Erythroblast (primary cell): ENCODE data around the gene CDKN2A.

ENCODE experiments used
- DNase-seq, 2 experiments: peaks; one replicate each; lab custom pipeline; 2025; lab: John Stamatoyannopoulos, UW
- GATA1 ChIP-seq: IDR thresholded peaks from 2 replicates; pipeline ENCODE4 v1.6.1; 2011; ENCODE audit warnings: low read depth, mild to moderate bottlenecking, control low read depth, low read length, moderate library complexity
- POLR2A ChIP-seq: IDR thresholded peaks from 2 replicates; pipeline ENCODE4 v1.6.1; 2011; ENCODE audit warnings: mild to moderate bottlenecking, low read length

The CDKN2A gene

DNA sequence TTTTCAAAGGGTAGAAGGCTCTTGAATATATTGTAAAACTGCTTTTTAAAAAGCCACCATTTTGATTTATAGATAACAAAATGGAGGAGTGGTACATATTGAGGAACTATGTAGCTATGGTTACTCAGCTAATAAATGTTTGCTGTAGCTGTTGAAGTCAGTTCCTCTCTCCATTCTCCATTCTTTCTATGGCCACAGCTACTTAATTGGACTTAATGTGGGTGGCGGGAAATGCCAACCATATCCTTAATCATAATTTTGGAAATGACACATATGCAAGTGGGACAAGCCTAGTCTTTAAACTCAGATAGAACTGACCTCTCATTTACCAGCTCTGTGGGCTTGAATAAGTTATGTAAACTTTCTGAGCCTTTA, 10.6 kb downstream of the CDKN2A start:
- no peak for TF ChIP-seq GATA1
- no peak for TF ChIP-seq POLR2A
- no peak for DNase-seq

DNA sequence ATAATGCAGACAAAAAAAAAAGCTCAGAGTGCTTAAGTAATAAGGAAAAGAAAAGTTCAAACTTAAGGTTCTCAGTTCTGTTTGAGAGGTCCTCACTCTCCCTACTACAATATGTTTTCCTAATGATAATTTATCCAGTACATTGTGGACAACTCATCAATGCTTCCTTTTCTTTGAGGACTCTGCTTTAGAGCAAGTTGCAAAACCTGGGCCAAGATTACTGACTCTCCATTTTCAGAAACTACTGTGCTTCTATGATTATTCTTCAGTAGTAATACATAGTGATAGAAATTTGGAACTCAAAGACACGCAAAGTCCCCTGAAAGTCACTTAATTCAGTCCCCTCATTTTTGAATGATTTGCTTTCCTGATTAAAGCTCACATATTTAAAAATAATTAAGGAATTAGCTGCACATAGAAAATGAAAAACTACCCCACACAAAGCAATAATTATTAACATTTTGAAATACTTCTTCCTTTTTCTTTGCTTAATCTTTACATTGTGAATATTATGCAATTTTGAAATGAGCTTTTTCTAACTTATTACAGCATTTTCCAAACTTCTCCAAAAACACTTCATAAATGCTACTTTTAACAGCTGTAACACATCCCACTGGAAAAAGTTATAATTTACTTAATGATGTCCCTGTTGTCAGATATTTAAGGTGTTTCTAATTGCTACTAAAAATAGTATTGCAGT, 11.2 kb downstream of the CDKN2A start:
- no peak for TF ChIP-seq GATA1
- TF ChIP-seq POLR2A, result no peak
- DNase-seq, result no peak

DNA sequence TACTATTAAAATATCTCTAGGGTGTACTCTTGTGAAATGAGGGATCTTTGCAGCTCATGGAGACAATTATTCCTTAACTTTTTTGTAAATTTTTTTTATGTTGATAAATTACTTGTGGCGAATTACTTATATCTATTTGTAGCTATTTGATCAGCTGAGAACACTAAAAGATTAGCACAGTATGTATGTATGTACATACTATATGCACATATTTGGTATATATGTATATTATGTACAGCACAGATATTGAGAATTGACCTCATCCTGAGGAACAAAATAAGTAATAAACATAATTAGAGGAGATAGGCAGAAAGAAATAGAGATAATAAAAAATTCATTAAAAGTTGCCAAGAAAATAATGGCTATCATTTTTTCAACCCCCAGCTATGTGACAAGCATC, 11.8 kb downstream of the CDKN2A start:
- no peak for DNase-seq

DNA sequence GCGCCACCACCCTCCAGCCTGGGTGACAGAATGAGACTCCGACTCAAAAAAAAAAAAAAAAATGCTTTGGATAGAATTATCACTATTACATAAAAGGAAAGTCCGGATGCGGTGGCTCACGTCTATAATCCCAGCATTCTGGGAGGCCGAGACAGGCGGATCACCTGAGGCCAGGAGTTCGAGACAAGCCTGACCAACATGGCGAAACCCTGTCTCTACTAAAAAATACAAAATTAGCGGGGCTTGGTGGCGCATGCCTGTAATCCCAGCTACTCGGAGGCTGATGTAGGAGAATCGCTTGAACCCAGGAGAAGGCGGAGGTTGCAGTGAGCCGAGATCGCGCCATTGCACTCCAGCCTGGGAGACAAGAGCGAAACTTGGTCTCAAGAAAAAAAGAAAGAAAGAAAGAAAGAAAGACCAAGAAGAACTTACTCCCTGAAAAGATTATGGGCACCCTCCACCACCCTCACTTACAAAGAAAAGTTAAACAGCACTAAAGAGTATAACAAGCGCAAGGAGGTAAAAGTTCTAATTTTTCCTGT, 17.8 kb downstream of the CDKN2A start:
- no peak for DNase-seq
- TF ChIP-seq POLR2A, result no peak
- no peak for TF ChIP-seq GATA1

More for the DNA sequence above, 11.8 kb downstream of the CDKN2A start:
- no peak for TF ChIP-seq GATA1
- TF ChIP-seq POLR2A, result no peak

DNA sequence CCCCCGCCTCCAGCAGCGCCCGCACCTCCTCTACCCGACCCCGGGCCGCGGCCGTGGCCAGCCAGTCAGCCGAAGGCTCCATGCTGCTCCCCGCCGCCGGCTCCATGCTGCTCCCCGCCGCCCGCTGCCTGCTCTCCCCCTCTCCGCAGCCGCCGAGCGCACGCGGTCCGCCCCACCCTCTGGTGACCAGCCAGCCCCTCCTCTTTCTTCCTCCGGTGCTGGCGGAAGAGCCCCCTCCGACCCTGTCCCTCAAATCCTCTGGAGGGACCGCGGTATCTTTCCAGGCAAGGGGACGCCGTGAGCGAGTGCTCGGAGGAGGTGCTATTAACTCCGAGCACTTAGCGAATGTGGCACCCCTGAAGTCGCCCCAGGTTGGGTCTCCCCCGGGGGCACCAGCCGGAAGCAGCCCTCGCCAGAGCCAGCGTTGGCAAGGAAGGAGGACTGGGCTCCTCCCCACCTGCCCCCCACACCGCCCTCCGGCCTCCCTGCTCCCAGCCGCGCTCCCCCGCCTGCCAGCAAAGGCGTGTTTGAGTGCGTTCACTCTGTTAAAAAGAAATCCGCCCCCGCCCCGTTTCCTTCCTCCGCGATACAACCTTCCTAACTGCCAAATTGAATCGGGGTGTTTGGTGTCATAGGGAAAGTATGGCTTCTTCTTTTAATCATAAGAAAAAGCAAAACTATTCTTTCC, 19.3 kb downstream of the CDKN2A start:
- no peak for TF ChIP-seq POLR2A
- TF ChIP-seq GATA1, result no peak
- DNase-seq, result peak; percentile 33 to 44

DNA sequence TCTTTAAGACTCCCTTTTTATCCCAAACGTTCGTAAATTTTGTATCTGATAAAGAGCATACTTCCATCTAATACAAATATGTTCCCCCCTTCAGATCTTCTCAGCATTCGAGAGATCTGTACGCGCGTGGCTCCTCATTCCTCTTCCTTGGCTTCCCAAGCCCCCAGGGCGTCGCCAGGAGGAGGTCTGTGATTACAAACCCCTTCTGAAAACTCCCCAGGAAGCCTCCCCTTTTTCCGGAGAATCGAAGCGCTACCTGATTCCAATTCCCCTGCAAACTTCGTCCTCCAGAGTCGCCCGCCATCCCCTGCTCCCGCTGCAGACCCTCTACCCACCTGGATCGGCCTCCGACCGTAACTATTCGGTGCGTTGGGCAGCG, 19.9 kb downstream of the CDKN2A start:
- no peak for DNase-seq
- TF ChIP-seq POLR2A (no peak), GATA1 (no peak)

DNA sequence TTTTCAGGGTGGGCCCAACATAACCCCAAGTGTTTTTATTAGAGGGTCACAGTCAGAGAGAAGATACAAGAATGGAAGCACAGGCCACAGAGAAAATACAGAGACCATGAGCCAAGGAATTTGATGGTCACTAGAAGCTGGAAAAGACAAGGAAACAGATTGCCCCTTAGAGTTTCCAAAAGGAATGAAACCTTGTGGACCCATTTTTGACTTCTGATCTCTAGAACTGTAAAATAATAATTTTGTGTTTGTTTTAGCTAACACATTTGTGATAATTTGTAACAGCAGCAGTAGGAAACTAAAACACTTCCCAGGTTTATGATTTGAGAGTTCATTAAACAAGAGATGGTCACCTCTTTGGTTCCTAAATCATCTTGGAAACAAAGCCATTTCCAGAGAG, 21.8 kb downstream of the CDKN2A start:
- no peak for TF ChIP-seq GATA1
- TF ChIP-seq POLR2A, result no peak
- no peak for DNase-seq

DNA sequence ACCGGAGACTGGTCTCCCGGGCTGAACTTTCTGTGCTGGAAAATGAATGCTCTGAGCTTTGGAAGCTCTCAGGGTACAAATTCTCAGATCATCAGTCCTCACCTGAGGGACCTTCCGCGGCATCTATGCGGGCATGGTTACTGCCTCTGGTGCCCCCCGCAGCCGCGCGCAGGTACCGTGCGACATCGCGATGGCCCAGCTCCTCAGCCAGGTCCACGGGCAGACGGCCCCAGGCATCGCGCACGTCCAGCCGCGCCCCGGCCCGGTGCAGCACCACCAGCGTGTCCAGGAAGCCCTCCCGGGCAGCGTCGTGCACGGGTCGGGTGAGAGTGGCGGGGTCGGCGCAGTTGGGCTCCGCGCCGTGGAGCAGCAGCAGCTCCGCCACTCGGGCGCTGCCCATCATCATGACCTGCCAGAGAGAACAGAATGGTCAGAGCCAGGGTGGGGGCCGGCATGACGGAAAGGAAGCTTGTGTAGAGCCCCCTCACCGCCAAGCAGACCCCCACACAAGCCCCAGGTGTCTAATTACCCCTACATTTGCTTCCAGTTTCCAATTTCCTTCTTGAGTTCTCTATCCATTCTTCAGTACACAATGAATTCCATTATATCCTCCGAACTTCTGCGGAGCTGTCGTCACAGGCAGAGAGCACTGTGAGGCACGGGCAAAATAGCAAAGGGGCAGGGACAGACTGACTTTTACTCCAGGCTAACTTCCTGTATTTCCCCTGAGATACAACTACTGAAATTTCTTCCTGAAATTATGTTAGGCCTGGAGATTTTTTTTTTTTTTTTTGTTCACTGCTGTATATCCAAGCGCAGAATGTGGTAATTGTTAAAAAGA, 23.2 kb downstream of the CDKN2A start:
- TF ChIP-seq POLR2A, result no peak
- TF ChIP-seq GATA1, result no peak
- peak in 1 of 2 experiments; percentile 11 for DNase-seq

DNA sequence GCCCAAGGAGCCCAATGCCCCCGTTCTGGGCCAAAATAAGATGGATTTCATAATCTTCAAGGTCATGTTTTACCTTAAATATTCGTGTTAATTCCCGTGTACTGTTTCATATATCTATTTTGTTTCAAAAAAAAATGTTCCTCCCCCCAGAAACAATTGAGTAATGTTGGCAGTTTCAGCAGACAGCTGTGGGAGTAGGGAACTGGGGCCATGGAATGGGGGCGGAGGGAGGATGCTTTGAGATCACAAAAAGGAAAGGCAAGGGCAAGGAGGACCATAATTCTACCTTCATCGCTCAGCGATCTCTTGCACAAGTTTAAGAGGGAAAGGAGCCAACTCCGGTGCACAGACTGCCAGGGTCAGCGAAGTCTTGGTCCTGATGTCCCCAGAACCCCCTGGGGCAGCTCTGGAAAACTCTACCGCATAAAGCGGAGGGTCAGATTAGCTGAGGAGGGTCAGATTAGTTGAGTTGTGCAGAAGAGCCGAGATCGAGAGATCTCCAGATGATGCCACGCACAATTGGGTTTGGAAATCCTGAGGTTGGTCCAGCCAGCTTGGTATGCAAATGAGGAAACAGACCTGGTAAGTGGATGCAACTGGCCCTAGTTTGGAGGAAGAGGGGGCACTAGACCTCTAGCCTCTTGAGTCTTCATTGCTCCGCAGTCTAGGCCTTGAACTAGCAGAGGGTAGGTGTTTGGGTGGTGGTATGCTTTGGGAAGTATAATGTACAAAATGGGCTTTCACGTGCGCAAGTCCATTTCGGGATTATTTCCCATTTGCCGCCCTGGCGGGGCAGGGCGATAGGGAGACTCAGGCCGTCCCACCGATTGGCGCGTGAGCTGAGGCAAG, 24.0 kb downstream of the CDKN2A start:
- no peak for TF ChIP-seq POLR2A
- TF ChIP-seq GATA1, result no peak
- DNase-seq, result no peak

DNA sequence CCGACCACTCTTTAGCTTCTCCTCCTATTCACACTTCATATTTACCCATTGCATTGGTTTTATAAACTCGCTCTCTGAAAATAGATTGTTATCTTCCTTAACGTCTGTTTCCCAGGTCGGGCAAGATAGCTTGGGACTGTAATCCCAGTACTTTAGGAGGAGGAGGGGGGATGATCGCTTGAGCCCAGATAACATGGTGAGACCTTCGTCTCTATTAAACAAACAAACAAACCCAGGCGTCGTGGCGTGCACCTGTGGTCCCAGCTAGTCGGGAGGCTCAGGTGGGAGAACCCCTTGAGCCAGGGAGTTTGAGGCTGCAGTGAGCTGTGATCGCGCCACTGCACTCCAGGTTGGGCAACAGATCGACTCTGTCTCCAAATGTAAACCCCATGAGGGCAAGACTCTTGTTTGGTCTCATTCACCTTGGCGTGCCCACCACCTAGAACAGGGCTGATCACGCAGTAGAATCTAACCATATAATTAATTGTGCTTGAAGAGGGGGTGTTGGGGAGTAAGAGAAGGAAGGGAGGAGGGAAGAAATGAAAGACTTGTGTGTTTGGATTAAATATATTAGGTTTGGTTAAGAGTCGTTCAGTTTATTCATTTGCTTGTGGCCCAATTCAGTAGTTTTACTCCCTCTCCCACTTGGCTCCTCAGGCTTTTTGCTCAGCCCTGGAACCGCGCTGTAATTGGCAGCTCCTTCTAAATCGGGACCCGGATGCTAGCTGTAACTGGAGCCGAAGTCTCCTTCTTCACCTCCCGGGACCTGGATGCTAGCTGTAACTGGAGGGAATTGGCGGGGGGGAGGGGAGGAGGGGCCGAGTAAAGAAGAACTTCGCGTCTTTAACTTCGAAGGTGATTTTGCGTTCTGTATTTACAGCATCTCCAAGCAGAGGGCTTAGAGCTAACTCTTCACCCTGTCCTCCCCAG, 24.9 kb downstream of the CDKN2A start:
- peak in 1 of 2 experiments; percentile 19 for DNase-seq
- TF ChIP-seq POLR2A (no peak), GATA1 (no peak)

DNA sequence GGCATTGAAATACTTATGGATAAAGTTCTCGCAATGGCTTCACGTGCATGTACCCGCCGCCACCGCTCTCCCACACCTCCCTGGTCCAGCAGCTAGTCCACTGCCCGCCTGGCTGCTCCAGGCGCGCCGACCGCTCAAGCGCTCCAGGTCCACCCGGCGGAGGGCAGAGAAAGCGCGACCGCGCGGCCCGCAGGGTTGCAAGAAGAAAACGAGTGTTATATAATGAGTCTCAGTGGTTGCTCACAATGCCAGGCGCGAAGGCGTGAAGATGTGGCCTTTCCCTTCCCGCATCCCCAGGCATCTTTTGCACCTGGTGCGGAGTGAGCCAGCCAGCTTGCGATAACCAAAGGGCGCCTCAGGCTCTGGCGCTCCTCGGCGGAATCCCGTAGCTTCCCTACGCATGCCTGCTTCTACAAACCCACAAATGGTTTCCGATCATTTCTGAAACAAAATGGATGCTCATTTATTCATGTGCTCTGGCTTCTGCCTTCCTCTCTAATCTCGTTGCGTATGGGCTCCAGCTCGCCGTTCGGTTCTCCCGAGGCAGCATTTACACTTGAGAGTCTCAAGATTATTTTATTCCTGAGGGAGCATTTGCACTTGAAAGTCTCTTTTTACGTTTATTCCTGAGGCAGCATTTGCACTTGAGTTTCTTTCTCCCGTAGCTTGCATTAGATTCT, 25.7 kb downstream of the CDKN2A start:
- TF ChIP-seq POLR2A, result no peak
- no peak for TF ChIP-seq GATA1
- DNase-seq, result peak; percentile 28 to 35

DNA sequence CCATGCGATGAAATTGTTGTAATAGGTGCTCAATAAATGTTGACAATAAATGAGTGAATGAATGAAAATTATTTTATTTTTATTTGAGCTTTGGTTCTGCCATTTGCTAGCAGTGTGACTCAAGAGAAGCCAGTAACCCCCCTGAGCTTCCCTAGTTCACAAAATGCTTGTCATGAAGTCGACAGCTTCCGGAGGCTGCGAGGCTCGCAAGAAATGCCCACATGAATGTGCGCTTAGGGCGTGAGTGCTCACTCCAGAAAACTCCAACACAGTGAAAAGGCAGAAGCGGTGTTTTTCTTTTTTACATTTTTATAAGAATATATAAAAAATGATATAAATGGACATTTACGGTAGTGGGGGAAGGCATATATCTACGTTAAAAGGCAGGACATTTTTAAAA, 26.5 kb downstream of the CDKN2A start:
- DNase-seq, result peak in 1 of 2 experiments; percentile 9
- TF ChIP-seq GATA1 (no peak), POLR2A (no peak)
